ENCODE measurements around the gene GTF2I.
"Not testable (repeated sequence)": the region's sequence is repeated elsewhere in the genome, so short reads cannot be mapped to it uniquely, and the experiment has no call there.

Gene GTF2I

GRCh38 chr7:74779053-74779452 lies 121.5 kb downstream of the GTF2I start:
- not testable (repeated sequence) for DNase-seq (ENCODE audit: low read depth)

- DNase-seq (ENCODE audit: low read depth) = not testable (repeated sequence)
Observed at GRCh38 chr7:74781746-74782145, 124.2 kb downstream of the GTF2I start.

- not testable (repeated sequence) for DNase-seq (ENCODE audit: low read depth)
Observed at GRCh38 chr7:74783595-74783994, 126.1 kb downstream of the GTF2I start.

GRCh38 chr7:74788369-74789150 lies 131.0 kb downstream of the GTF2I start:
- peak; percentile 89 for DNase-seq (ENCODE audit: low read depth)

- DNase-seq (ENCODE audit: low read depth) = not testable (repeated sequence)
Observed at GRCh38 chr7:74789200-74789736, 131.8 kb downstream of the GTF2I start.

GRCh38 chr7:74797848-74798622 lies 140.5 kb downstream of the GTF2I start:
- not testable (repeated sequence) for DNase-seq (ENCODE audit: low read depth)

GRCh38 chr7:74798644-74799043 lies 141.1 kb downstream of the GTF2I start:
- not testable (repeated sequence) for DNase-seq (ENCODE audit: low read depth)

Measured in EH (cell line).